ENCODE results near the gene RPH3AL.

RPH3AL gene

DNA sequence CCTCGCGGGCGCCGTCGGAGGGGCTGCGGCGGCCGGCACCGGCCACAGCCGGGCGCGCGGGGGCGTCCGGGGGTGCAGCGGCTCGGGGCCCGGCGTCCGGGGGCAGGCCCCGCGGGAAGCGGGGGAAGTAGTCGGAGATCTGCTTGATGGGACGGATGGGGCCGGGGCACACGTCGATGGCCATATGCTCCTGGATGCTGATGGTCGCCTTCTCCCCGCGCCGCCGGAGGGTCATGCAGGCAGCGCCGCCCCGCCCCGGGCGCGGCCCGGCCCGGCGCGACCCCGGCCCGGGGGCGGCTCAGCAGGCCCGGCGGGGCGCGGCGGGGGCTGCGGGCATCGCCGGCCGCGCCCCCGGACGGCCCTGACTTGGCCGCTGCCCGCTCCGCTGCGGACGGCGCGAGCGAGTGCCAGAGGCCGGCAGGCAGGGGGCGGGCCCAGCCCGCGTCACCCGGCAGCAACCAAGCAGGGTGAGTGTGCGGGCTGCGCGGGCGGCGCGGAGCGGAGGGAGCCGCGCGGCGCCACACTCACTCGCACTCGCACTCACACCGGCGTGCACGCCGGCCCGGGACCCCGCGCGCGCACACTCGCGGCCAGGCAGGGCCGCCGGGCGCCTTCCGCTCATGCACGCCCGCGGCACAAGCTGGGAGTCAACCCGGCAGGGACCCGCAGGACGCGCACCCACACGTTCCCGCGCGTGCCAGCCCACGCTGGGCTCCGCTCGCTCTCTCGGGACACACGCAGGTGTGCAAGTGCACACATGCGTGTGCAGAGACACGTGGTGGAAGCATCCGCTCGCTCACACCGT is 171.2 kb downstream of the RPH3AL start, which contains the start of gene DOC2B:
Gene DOC2B (minus strand): TSS at position 406 of the 805 bp plus-strand sequence. CDS start 171 bp downstream, at position 235.
- no peak for TF ChIP-seq CEBPB (IDR thresholded peaks at IDR 0.05)
- TF ChIP-seq ZBTB7A (IDR thresholded peaks at IDR 0.05; ENCODE audit: low read depth), result no peak
- TF ChIP-seq EP300 (IDR thresholded peaks at IDR 0.05; ENCODE audit: borderline replicate concordance), result no peak
- peak; percentile 19; the same call in 1 of the 2 replicates for TF ChIP-seq MAX (IDR thresholded peaks at IDR 0.05)
- TF ChIP-seq USF1 (IDR thresholded peaks at IDR 0.05), result no peak

GRCh38 chr17:180381-181244 is 172.0 kb downstream of the RPH3AL start:
- TF ChIP-seq USF1 (IDR thresholded peaks at IDR 0.05), result no peak
- no peak for TF ChIP-seq EGR1 (IDR thresholded peaks at IDR 0.05)
- no peak for TF ChIP-seq YY1 (IDR thresholded peaks at IDR 0.05; ENCODE audit: low read depth)
- TF ChIP-seq MAX (IDR thresholded peaks at IDR 0.05), result no peak
- TF ChIP-seq TCF12 (IDR thresholded peaks at IDR 0.05; ENCODE audit: low read depth), result no peak
- TF ChIP-seq EP300 (IDR thresholded peaks at IDR 0.05; ENCODE audit: borderline replicate concordance), result no peak
- TF ChIP-seq NFIC (IDR thresholded peaks at IDR 0.05), result no peak
- TF ChIP-seq CREB1 (IDR thresholded peaks at IDR 0.05; ENCODE audit: low read depth), result no peak
- no peak for TF ChIP-seq TAF1 (IDR thresholded peaks at IDR 0.05; ENCODE audit: low read depth)
- no peak for TF ChIP-seq FOXM1 (IDR thresholded peaks at IDR 0.05; ENCODE audit: borderline replicate concordance, low read depth)
- no peak for TF ChIP-seq RAD21 (IDR thresholded peaks at IDR 0.05; ENCODE audit: low read depth)
- TF ChIP-seq, protein P1, sequence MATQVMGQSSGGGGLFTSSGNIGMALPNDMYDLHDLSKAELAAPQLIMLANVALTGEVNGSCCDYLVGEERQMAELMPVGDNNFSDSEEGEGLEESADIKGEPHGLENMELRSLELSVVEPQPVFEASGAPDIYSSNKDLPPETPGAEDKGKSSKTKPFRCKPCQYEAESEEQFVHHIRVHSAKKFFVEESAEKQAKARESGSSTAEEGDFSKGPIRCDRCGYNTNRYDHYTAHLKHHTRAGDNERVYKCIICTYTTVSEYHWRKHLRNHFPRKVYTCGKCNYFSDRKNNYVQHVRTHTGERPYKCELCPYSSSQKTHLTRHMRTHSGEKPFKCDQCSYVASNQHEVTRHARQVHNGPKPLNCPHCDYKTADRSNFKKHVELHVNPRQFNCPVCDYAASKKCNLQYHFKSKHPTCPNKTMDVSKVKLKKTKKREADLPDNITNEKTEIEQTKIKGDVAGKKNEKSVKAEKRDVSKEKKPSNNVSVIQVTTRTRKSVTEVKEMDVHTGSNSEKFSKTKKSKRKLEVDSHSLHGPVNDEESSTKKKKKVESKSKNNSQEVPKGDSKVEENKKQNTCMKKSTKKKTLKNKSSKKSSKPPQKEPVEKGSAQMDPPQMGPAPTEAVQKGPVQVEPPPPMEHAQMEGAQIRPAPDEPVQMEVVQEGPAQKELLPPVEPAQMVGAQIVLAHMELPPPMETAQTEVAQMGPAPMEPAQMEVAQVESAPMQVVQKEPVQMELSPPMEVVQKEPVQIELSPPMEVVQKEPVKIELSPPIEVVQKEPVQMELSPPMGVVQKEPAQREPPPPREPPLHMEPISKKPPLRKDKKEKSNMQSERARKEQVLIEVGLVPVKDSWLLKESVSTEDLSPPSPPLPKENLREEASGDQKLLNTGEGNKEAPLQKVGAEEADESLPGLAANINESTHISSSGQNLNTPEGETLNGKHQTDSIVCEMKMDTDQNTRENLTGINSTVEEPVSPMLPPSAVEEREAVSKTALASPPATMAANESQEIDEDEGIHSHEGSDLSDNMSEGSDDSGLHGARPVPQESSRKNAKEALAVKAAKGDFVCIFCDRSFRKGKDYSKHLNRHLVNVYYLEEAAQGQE (IDR thresholded peaks at IDR 0.05; ENCODE audit: low read depth), result no peak
- TF ChIP-seq CEBPB (IDR thresholded peaks at IDR 0.05), result no peak
- TF ChIP-seq TEAD4 (IDR thresholded peaks at IDR 0.05), result no peak
- TF ChIP-seq ZBTB7A (IDR thresholded peaks at IDR 0.05; ENCODE audit: low read depth), result no peak

GRCh38 chr17:179781-180380 is 172.7 kb downstream of the RPH3AL start:
- TF ChIP-seq TCF12 (IDR thresholded peaks at IDR 0.05; ENCODE audit: low read depth) (no peak), CREB1 (IDR thresholded peaks at IDR 0.05; ENCODE audit: low read depth) (no peak), YY1 (IDR thresholded peaks at IDR 0.05; ENCODE audit: low read depth) (no peak), EP300 (IDR thresholded peaks at IDR 0.05; ENCODE audit: borderline replicate concordance) (no peak), EGR1 (IDR thresholded peaks at IDR 0.05) (no peak), RAD21 (IDR thresholded peaks at IDR 0.05; ENCODE audit: low read depth) (no peak), ZBTB7A (IDR thresholded peaks at IDR 0.05; ENCODE audit: low read depth) (0 out of 2 replicates have a peak, but pooled peaks have one; percentile 21)
- TF ChIP-seq, protein P1 (IDR thresholded peaks at IDR 0.05; ENCODE audit: low read depth), result no peak

- TF ChIP-seq CREB1 (IDR thresholded peaks at IDR 0.05; ENCODE audit: low read depth) (no peak), EGR1 (IDR thresholded peaks at IDR 0.05) (no peak), NFIC (IDR thresholded peaks at IDR 0.05) (no peak), TAF1 (IDR thresholded peaks at IDR 0.05; ENCODE audit: low read depth) (no peak), USF1 (IDR thresholded peaks at IDR 0.05) (no peak), FOXM1 (IDR thresholded peaks at IDR 0.05; ENCODE audit: borderline replicate concordance, low read depth) (no peak), TEAD4 (IDR thresholded peaks at IDR 0.05) (no peak), RAD21 (IDR thresholded peaks at IDR 0.05; ENCODE audit: low read depth) (no peak), CEBPB (IDR thresholded peaks at IDR 0.05) (no peak), EP300 (IDR thresholded peaks at IDR 0.05; ENCODE audit: borderline replicate concordance) (no peak)
These were observed 173.6 kb downstream of the RPH3AL start for GRCh38 chr17:179066-179432.

All from Ishikawa (cell line).